Inflammatory macrophage treated with lipopolysaccharide for 4 hours (primary cell): Measurements from ENCODE around the gene PPP1R15A.
"Not testable (repeated sequence)": the region's sequence is repeated elsewhere in the genome, so short reads cannot be mapped to it uniquely, and the experiment has no call there.

ENCODE experiments used
- DNase-seq: peaks from one replicate; pipeline ENCODE4 v3.0.0-alpha.2; 2020

The PPP1R15A gene

DNA sequence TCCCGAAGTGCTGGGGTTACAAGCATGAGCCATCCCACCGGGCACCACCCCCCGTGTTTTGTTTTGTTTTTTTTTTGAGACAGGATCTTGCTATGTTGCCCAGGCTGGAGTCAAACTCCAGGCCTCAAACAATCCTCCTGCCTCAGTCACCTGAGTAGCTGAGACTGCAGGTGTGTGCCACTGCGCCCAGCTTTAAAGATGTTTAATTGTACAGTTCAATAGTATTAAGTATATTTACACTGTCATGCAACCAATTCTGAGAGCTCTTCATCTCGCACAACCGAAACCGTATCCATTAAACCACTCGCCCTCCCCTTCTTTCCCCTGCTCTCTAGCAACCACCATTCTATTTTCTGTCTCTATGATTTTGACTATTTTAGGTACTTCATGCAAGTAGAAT is 43.5 kb downstream of the PPP1R15A start:
- no peak for DNase-seq

DNA sequence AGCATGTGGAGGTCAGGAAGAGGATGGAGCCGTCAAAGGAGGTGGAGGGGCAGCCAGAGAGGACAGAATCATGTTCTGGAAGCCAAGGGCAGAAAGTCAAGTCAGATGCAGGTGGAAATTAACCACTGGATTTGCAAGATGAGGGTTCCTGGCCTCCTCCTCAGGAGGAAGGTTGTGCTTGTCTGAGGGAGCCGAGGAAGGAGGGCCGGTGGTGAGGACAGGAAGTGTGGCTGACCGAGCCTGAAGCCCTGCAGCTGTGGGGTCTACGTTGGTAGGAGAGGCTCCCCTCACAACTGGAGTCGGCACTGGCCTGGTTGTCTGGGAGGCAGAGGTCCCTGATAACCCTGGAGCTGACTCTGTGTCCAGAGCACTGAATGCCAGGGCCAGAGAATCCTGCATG is 45.9 kb downstream of the PPP1R15A start:
- no peak for DNase-seq

DNA sequence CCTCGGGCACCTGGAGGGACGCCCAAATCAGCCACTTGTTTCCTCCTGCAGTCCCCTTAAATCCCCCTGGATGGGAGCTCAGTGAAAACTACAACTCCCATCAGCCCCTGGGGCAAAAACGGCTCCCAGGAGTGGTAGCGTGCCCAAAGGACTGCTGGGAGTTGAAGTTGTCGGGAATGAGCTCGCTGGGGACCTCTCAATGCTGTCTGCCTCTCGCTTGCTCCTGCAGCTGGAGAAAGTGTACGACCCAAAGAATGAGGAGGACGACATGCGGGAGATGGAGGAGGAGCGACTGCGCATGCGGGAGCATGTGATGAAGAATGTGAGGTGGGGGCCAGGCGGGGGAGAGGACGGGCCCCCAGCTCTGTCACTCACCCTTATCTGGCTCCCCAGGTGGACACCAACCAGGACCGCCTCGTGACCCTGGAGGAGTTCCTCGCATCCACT is 46.6 kb downstream of the PPP1R15A start:
- DNase-seq: no peak

DNA sequence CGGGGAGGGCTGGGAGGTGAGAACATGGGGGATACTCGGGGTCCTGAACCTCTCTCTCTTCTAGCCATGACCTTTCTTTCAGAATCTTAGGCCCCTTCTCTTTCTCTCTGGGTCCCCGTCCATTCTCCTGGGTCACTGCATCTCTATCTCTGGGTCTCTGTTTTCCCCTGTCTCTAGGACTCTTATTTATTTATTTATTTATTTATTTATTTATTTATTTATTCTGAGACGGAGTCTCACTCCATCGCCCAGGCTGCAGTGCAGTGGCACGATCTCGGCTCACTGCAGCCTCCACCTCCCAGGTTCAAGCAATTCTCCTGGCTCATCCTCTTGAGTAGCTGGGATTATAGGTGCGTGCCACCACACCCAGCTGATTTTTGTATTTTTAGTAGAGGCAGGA is 47.0 kb downstream of the PPP1R15A start:
- not testable (repeated sequence) for DNase-seq

DNA sequence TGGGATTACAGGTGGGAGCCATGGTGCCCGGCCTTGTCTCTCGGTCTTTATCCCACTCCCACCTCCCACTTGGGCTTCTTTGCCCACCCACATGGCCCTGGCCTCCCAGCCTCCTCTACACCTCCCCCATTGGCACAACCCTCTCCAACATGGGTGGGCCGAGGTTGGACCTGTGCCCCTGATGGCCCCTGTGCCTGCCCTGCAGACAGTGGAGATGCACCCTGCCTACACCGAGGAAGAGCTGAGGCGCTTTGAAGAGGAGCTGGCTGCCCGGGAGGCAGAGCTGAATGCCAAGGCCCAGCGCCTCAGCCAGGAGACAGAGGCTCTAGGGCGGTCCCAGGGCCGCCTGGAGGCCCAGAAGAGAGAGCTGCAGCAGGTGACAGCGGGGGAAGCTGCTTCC is 48.7 kb downstream of the PPP1R15A start:
- no peak for DNase-seq

DNA sequence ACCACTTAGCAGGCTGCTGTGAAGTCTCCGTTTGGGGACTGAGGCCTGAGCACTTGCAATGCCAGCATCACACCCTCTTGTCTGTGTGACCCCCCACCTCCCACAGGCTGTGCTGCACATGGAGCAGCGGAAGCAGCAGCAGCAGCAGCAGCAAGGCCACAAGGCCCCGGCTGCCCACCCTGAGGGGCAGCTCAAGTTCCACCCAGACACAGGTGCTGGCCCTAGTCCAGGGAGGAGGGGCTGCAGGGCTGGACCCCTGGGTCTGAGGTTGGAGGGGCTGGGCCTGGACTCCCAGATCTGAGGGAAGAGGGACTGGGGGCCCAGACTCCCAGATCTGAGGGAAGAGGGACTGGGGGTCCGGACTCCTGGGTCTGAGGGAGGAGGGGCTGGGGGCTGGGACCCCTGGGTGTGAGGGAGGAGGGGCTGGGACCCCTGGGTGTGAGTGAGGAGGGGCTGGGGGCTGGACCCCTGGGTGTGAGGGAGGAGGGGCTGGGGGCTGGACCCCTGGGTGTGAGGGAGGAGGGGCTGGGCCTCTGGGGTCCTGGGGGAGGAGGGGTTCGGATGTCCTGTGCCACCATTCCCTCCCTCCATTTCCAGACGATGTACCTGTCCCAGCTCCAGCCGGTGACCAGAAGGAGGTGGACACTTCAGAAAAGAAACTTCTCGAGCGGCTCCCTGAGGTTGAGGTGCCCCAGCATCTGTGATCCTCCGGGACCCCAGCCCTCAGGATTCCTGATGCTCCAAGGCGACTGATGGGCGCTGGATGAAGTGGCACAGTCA is 49.7 kb downstream of the PPP1R15A start:
- no peak for DNase-seq

DNA sequence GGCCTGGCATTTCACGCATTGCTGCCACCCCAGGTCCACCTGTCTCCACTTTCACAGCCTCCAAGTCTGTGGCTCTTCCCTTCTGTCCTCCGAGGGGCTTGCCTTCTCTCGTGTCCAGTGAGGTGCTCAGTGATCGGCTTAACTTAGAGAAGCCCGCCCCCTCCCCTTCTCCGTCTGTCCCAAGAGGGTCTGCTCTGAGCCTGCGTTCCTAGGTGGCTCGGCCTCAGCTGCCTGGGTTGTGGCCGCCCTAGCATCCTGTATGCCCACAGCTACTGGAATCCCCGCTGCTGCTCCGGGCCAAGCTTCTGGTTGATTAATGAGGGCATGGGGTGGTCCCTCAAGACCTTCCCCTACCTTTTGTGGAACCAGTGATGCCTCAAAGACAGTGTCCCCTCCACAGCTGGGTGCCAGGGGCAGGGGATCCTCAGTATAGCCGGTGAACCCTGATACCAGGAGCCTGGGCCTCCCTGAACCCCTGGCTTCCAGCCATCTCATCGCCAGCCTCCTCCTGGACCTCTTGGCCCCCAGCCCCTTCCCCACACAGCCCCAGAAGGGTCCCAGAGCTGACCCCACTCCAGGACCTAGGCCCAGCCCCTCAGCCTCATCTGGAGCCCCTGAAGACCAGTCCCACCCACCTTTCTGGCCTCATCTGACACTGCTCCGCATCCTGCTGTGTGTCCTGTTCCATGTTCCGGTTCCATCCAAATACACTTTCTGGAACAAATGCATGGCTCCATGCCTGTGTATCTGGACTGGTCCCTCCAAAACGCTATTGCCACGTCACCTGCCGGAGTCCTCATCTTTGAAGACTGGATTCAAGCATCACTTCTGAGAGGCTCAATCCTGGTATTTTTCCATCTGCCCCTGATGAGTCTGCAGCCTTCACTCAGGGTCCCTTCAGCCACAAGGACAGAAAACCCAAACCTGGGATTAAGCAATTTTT is 50.6 kb downstream of the PPP1R15A start:
- DNase-seq: no peak

DNA sequence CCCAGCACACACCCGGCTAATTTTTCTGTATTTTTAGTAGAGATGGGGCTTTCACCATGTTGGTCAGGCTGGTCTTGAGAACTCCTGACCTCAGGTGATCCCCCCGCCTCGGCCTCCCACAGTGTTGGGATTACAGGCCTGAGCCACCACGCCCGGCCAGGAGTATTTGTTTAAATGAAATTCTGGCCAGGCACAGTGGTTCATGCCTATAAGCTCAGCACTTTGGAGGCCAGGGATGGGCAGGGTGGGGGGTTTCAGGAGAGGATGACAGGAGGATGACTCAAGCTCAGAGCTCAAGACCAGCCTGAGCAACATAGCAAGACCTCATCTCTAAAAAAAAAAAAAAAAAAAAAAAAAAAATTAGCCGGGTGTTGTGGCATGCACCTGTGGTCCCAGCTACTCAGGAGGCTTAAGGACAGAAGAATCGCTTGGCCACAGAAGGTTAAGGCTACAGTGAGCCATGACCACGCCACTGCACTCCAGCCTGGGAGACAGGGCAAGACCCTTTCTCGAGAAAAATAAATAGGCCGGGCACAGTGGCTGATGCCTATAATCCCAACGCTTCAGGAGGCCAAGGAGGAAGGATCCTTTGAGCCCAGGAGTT is 53.1 kb downstream of the PPP1R15A start:
- DNase-seq: peak; percentile 61
